ENCODE results near the gene SLC13A1. TPM values are rescaled to one million over a fixed set of nuclear protein-coding genes. Genes with fewer than 3 reads are reported as not detected.

The SLC13A1 gene
- total and polyA plus RNA-seq, 4 donors: not detected

DNA sequence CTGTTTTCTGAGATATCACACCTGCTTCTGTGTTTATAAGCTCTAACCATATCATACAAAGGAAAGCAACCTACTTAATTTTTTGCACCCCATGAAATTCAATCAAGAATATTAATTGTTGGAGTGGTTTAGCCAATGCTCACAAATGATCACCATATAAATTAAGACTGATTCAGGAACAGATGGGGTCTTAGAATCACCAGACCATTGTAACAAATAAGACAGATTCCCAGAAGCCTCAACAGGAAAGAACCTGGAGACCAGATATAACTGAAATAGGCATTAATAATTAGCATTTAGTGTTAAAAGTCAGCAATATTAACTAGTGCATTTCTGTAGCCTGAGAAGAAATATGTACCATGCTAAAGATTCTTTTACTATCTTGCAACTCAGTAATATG lies 73.6 kb downstream of the SLC13A1 start:
- Histone ChIP-seq H3K27me3 (ENCODE audit: control insufficient read depth in 3 of 3, insufficient read depth in 3 of 3, low read length in 2 of 3) (no peaks in the 10 kb centered on the region), H3K36me3 (ENCODE audit: control insufficient read depth in 4 of 4, insufficient read depth in 4 of 4, low read length in 4 of 4) (no peaks in the 10 kb centered on the region), H3K4me1 (ENCODE audit: control insufficient read depth in 5 of 5, insufficient read depth in 5 of 5, low read length in 5 of 5) (no peaks in the 10 kb centered on the region), H3K4me3 (no peak overlapping the region), H3K9me3 (ENCODE audit: control insufficient read depth in 4 of 4, insufficient read depth in 3 of 4, low read length in 3 of 4) (no peaks in the 10 kb centered on the region), H3K27ac (ENCODE audit: low read depth in 1 of 2, low read length in 1 of 2) (no peak overlapping the region), H3K9ac (ENCODE audit: insufficient read depth in 1 of 2, low read length in 2 of 2) (no peak overlapping the region)
- no peak for ATAC-seq (ENCODE audit: insufficient read depth, low FRiP score)
- TF ChIP-seq, protein P1, sequence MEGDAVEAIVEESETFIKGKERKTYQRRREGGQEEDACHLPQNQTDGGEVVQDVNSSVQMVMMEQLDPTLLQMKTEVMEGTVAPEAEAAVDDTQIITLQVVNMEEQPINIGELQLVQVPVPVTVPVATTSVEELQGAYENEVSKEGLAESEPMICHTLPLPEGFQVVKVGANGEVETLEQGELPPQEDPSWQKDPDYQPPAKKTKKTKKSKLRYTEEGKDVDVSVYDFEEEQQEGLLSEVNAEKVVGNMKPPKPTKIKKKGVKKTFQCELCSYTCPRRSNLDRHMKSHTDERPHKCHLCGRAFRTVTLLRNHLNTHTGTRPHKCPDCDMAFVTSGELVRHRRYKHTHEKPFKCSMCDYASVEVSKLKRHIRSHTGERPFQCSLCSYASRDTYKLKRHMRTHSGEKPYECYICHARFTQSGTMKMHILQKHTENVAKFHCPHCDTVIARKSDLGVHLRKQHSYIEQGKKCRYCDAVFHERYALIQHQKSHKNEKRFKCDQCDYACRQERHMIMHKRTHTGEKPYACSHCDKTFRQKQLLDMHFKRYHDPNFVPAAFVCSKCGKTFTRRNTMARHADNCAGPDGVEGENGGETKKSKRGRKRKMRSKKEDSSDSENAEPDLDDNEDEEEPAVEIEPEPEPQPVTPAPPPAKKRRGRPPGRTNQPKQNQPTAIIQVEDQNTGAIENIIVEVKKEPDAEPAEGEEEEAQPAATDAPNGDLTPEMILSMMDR (IDR thresholded peaks at IDR 0.05; ENCODE audit: control extremely low read depth, extremely low read depth): no peak
- DNase-seq: no peak

DNA sequence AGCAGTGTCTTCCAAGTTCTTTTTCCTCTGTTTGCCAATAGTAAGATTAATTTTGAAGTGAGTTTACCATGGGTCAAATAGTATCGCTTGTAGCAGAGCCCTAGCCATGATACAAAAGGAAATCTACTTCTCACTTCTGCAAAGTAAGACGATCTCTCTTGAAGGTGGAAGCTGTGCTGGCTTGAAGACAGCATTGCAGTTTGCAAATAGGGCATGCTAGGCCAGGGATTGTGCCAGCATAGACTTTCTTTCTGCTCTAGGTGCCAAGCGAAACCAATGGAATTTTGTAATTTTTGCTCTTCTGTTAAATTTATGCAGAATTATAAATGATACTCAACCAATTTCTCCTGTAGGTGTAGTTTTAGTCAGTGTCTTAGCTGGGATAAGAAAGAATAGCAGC lies 74.5 kb downstream of the SLC13A1 start:
- H3K9ac ChIP-seq (ENCODE audit: insufficient read depth in 1 of 2, low read length in 2 of 2): no peak overlapping the region
- no peaks in the 10 kb centered on the region for H3K27me3 ChIP-seq (ENCODE audit: control insufficient read depth in 3 of 3, insufficient read depth in 3 of 3, low read length in 2 of 3)
- no peak for DNase-seq
- TF ChIP-seq, protein P1 (IDR thresholded peaks at IDR 0.05; ENCODE audit: control extremely low read depth, extremely low read depth): no peak
- no peaks in the 10 kb centered on the region for H3K4me1 ChIP-seq (ENCODE audit: control insufficient read depth in 5 of 5, insufficient read depth in 5 of 5, low read length in 5 of 5)
- no peak for ATAC-seq (ENCODE audit: insufficient read depth, low FRiP score)
- no peak overlapping the region for H3K4me3 ChIP-seq
- no peak overlapping the region for H3K27ac ChIP-seq (ENCODE audit: low read depth in 1 of 2, low read length in 1 of 2)
- no peaks in the 10 kb centered on the region for H3K9me3 ChIP-seq (ENCODE audit: control insufficient read depth in 4 of 4, insufficient read depth in 3 of 4, low read length in 3 of 4)
- H3K36me3 ChIP-seq (ENCODE audit: control insufficient read depth in 4 of 4, insufficient read depth in 4 of 4, low read length in 4 of 4): no peaks in the 10 kb centered on the region
- WGBS, 2 donors: 75 to 79% methylated on average over 3 of the region's 3 CpGs

DNA sequence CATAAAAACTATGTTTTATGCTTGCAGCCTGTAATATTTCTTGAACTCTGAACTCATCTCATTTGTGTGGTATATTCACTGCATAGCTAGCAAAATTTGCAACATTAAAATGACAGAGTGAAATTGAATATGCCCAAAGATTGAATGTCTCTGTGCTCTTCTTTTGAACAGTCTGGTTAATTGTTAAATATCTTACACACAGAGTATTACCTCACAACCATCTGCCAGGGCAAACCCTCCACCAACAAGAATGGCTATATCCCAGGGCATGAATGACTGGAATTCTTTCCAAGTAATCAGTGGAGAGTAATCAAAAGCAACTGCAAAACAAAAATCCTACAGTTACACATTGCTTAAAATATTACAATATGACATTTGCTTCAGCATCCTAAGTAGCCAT lies 76.9 kb downstream of the SLC13A1 start:
- TF ChIP-seq, protein P1 (IDR thresholded peaks at IDR 0.05; ENCODE audit: control extremely low read depth, extremely low read depth): no peak
- no peaks in the 10 kb centered on the region for H3K27me3 ChIP-seq (ENCODE audit: control insufficient read depth in 3 of 3, insufficient read depth in 3 of 3, low read length in 2 of 3)
- ATAC-seq (ENCODE audit: insufficient read depth, low FRiP score): no peak
- no peak overlapping the region for H3K4me3 ChIP-seq
- H3K36me3 ChIP-seq (ENCODE audit: control insufficient read depth in 4 of 4, insufficient read depth in 4 of 4, low read length in 4 of 4): no peaks in the 10 kb centered on the region
- H3K27ac ChIP-seq (ENCODE audit: low read depth in 1 of 2, low read length in 1 of 2): no peak overlapping the region
- no peaks in the 10 kb centered on the region for H3K9me3 ChIP-seq (ENCODE audit: control insufficient read depth in 4 of 4, insufficient read depth in 3 of 4, low read length in 3 of 4)
- DNase-seq: no peak
- H3K9ac ChIP-seq (ENCODE audit: insufficient read depth in 1 of 2, low read length in 2 of 2): no peak overlapping the region
- H3K4me1 ChIP-seq (ENCODE audit: control insufficient read depth in 5 of 5, insufficient read depth in 5 of 5, low read length in 5 of 5): no peaks in the 10 kb centered on the region

DNA sequence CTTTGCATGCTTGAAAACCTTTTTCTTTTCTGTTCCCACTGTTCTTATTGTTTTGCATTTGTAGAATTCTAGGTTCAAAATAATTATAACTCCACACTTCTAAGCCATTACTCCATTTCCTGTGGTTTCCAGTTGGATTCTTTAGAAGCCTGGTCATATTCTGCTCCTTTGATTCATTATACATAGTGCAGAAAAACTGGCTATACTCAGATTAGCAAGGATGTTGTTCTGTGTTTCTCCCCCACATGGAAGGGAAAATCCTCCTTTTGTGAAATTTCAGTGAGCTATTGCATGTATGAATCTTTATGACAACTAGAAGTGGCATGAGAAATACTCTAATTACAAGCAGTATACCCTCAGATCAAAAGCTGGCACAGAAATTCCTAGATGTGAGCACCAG lies 79.5 kb downstream of the SLC13A1 start:
- Histone ChIP-seq H3K9me3 (ENCODE audit: control insufficient read depth in 4 of 4, insufficient read depth in 3 of 4, low read length in 3 of 4) (no peaks in the 10 kb centered on the region), H3K9ac (ENCODE audit: insufficient read depth in 1 of 2, low read length in 2 of 2) (no peak overlapping the region), H3K27ac (ENCODE audit: low read depth in 1 of 2, low read length in 1 of 2) (no peak overlapping the region), H3K27me3 (ENCODE audit: control insufficient read depth in 3 of 3, insufficient read depth in 3 of 3, low read length in 2 of 3) (no peaks in the 10 kb centered on the region), H3K4me3 (no peak overlapping the region), H3K36me3 (ENCODE audit: control insufficient read depth in 4 of 4, insufficient read depth in 4 of 4, low read length in 4 of 4) (no peaks in the 10 kb centered on the region), H3K4me1 (ENCODE audit: control insufficient read depth in 5 of 5, insufficient read depth in 5 of 5, low read length in 5 of 5) (no peaks in the 10 kb centered on the region)
- ATAC-seq (ENCODE audit: insufficient read depth, low FRiP score): no peak
- TF ChIP-seq, protein P1 (IDR thresholded peaks at IDR 0.05; ENCODE audit: control extremely low read depth, extremely low read depth): no peak
- no peak for DNase-seq
